ENCODE measurements around the gene INO80D. TPM values are rescaled to one million over a fixed set of nuclear protein-coding genes. Genes with fewer than 3 reads are reported as not detected.

The INO80D gene
- total and polyA plus RNA-seq, 2 of the 13 experiments (the other 11 are each of a cell fraction or from before 2014, with no cell fraction given) = 7.6 to 7.9 TPM

- TF ChIP-seq, protein P1, sequence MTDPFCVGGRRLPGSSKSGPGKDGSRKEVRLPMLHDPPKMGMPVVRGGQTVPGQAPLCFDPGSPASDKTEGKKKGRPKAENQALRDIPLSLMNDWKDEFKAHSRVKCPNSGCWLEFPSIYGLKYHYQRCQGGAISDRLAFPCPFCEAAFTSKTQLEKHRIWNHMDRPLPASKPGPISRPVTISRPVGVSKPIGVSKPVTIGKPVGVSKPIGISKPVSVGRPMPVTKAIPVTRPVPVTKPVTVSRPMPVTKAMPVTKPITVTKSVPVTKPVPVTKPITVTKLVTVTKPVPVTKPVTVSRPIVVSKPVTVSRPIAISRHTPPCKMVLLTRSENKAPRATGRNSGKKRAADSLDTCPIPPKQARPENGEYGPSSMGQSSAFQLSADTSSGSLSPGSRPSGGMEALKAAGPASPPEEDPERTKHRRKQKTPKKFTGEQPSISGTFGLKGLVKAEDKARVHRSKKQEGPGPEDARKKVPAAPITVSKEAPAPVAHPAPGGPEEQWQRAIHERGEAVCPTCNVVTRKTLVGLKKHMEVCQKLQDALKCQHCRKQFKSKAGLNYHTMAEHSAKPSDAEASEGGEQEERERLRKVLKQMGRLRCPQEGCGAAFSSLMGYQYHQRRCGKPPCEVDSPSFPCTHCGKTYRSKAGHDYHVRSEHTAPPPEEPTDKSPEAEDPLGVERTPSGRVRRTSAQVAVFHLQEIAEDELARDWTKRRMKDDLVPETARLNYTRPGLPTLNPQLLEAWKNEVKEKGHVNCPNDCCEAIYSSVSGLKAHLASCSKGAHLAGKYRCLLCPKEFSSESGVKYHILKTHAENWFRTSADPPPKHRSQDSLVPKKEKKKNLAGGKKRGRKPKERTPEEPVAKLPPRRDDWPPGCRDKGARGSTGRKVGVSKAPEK (CRISPR knock-in tag; IDR thresholded peaks at IDR 0.05; ENCODE audit: borderline replicate concordance) = 0 out of 2 replicates have a peak, but pooled peaks have one; percentile 48
- TF ChIP-seq, protein P2, sequence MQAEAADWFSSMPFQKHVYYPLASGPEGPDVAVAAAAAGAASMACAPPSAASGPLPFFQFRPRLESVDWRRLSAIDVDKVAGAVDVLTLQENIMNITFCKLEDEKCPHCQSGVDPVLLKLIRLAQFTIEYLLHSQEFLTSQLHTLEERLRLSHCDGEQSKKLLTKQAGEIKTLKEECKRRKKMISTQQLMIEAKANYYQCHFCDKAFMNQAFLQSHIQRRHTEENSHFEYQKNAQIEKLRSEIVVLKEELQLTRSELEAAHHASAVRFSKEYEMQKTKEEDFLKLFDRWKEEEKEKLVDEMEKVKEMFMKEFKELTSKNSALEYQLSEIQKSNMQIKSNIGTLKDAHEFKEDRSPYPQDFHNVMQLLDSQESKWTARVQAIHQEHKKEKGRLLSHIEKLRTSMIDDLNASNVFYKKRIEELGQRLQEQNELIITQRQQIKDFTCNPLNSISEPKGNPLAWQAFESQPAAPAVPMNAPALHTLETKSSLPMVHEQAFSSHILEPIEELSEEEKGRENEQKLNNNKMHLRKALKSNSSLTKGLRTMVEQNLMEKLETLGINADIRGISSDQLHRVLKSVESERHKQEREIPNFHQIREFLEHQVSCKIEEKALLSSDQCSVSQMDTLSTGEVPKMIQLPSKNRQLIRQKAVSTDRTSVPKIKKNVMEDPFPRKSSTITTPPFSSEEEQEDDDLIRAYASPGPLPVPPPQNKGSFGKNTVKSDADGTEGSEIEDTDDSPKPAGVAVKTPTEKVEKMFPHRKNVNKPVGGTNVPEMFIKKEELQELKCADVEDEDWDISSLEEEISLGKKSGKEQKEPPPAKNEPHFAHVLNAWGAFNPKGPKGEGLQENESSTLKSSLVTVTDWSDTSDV (CRISPR knock-in tag; IDR thresholded peaks at IDR 0.05) = peak; percentile 51; the same call in 1 of the 2 replicates
- TF ChIP-seq NFKB2 (CRISPR knock-in tag; IDR thresholded peaks at IDR 0.05; ENCODE audit: borderline replicate concordance) = peak; percentile 55; the same call in 1 of the 2 replicates
- 0 out of 2 replicates have a peak, but pooled peaks have one; percentile 80 for TF ChIP-seq ZNF703 (CRISPR knock-in tag; IDR thresholded peaks at IDR 0.05; ENCODE audit: borderline replicate concordance)
- TF ChIP-seq PHF20 (CRISPR knock-in tag; IDR thresholded peaks at IDR 0.05) = 0 out of 2 replicates have a peak, but pooled peaks have one; percentile 40
- TF ChIP-seq SMC3 (IDR thresholded peaks at IDR 0.05; ENCODE audit: low read length) = no peak
- peak; percentile 97 for TF ChIP-seq POLR2G (IDR thresholded peaks at IDR 0.05; ENCODE audit: low read depth, low read length)
- TF ChIP-seq ZNF619 (CRISPR knock-in tag; IDR thresholded peaks at IDR 0.05) = no peak
- TF ChIP-seq HDAC1 (CRISPR knock-in tag; IDR thresholded peaks at IDR 0.05) = peak; percentile 58
- TF ChIP-seq GATA4 (IDR thresholded peaks at IDR 0.05; ENCODE audit: borderline replicate concordance, low read depth) = no peak
- TF ChIP-seq ZSCAN9 (CRISPR knock-in tag; IDR thresholded peaks at IDR 0.05; ENCODE audit: borderline replicate concordance) = peak; percentile 82
- TF ChIP-seq ZNF383 (CRISPR knock-in tag; IDR thresholded peaks at IDR 0.05; ENCODE audit: borderline replicate concordance) = 0 out of 2 replicates have a peak, but pooled peaks have one; percentile 43
- no peak for TF ChIP-seq ZNF75D (CRISPR knock-in tag; IDR thresholded peaks at IDR 0.05; ENCODE audit: borderline replicate concordance)
- no peak for TF ChIP-seq ZNF572 (CRISPR knock-in tag; IDR thresholded peaks at IDR 0.05)
- no peak for TF ChIP-seq JUN (CRISPR knock-in tag; IDR thresholded peaks at IDR 0.05)
- TF ChIP-seq RBAK (CRISPR knock-in tag; IDR thresholded peaks at IDR 0.05) = no peak
- no peak for TF ChIP-seq HMGXB3 (CRISPR knock-in tag; IDR thresholded peaks at IDR 0.05; ENCODE audit: borderline replicate concordance)
Measured at GRCh38 chr2:206085742-206086445, at the start of gene INO80D (continued).

Data from HepG2 (cell line).